Activated CD4-positive, CD25-positive, alpha-beta regulatory T cell treated with anti-CD3 and anti-CD28 coated beads, Interleukin-2, amount 50 U/mL, for 16 hours (primary cell): Measurements from ENCODE around the gene CD247.
A peak's percentile ranks its signal among the peaks of the same experiment; 100 is the strongest.

Experiments
- DNase-seq: peaks from one replicate; pipeline ENCODE4 v3.0.0-alpha.2; 2020; ENCODE audit warnings: low read depth, low spot score

CD247 gene

GRCh38 chr1:167463875-167464575 is 54.3 kb downstream of the CD247 start:
- DNase-seq, result no peak

GRCh38 chr1:167463080-167463479 is 55.2 kb downstream of the CD247 start:
- DNase-seq, result no peak

- DNase-seq, result no peak
Observed at GRCh38 chr1:167462341-167462740, 56.0 kb downstream of the CD247 start.

- no peak for DNase-seq
Observed at GRCh38 chr1:167460836-167461235, 57.5 kb downstream of the CD247 start.

GRCh38 chr1:167457936-167458584 is 60.3 kb downstream of the CD247 start:
- DNase-seq, result no peak

GRCh38 chr1:167456926-167457325 is 61.4 kb downstream of the CD247 start:
- no peak for DNase-seq

- DNase-seq, result no peak
Observed at GRCh38 chr1:167456524-167456923, 61.8 kb downstream of the CD247 start.

- DNase-seq, result no peak
Observed at GRCh38 chr1:167455786-167456446, 62.4 kb downstream of the CD247 start.

GRCh38 chr1:167454894-167455785 is 63.2 kb downstream of the CD247 start:
- DNase-seq, result peak; percentile 57

- no peak for DNase-seq
Observed at GRCh38 chr1:167454304-167454893, 63.9 kb downstream of the CD247 start.

- no peak for DNase-seq
Observed at GRCh38 chr1:167453123-167453522, 65.2 kb downstream of the CD247 start.

- DNase-seq, result no peak
Observed at GRCh38 chr1:167452483-167452882, 65.8 kb downstream of the CD247 start.

GRCh38 chr1:167450843-167451242 is 67.5 kb downstream of the CD247 start:
- no peak for DNase-seq

- peak; percentile 40 for DNase-seq
Observed at GRCh38 chr1:167447521-167448136, 70.7 kb downstream of the CD247 start.

GRCh38 chr1:167446966-167447365 is 71.4 kb downstream of the CD247 start:
- no peak for DNase-seq

- no peak for DNase-seq
Observed at GRCh38 chr1:167443757-167444156, 74.6 kb downstream of the CD247 start.

- no peak for DNase-seq
Observed at GRCh38 chr1:167442854-167443565, 75.3 kb downstream of the CD247 start.

GRCh38 chr1:167442142-167442848 is 76.0 kb downstream of the CD247 start:
- DNase-seq, result peak; percentile 72

- no peak for DNase-seq
Observed at GRCh38 chr1:167441222-167441621, 77.1 kb downstream of the CD247 start.

GRCh38 chr1:167440776-167441175 is 77.6 kb downstream of the CD247 start:
- no peak for DNase-seq
